ENCODE results near the gene GTPBP3. TPM values are rescaled to one million over a fixed set of nuclear protein-coding genes. Genes with fewer than 3 reads are reported as not detected.
"Not testable (repeated sequence)": the region's sequence is repeated elsewhere in the genome, so short reads cannot be mapped to it uniquely, and the experiment has no call there.

The GTPBP3 gene
- total RNA-seq, 1 donor from 2014 or later, result 28.9 TPM

- TF ChIP-seq, protein P1, sequence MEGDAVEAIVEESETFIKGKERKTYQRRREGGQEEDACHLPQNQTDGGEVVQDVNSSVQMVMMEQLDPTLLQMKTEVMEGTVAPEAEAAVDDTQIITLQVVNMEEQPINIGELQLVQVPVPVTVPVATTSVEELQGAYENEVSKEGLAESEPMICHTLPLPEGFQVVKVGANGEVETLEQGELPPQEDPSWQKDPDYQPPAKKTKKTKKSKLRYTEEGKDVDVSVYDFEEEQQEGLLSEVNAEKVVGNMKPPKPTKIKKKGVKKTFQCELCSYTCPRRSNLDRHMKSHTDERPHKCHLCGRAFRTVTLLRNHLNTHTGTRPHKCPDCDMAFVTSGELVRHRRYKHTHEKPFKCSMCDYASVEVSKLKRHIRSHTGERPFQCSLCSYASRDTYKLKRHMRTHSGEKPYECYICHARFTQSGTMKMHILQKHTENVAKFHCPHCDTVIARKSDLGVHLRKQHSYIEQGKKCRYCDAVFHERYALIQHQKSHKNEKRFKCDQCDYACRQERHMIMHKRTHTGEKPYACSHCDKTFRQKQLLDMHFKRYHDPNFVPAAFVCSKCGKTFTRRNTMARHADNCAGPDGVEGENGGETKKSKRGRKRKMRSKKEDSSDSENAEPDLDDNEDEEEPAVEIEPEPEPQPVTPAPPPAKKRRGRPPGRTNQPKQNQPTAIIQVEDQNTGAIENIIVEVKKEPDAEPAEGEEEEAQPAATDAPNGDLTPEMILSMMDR (IDR thresholded peaks at IDR 0.05), result no peak
- no peak for DNase-seq (ENCODE audit: extremely low spot score, unreplicated experiment)
- no peak overlapping the region for H3K27ac Mint-ChIP-seq (ENCODE audit: unreplicated experiment)
- H3K9me3 Mint-ChIP-seq (ENCODE audit: unreplicated experiment), result no peaks in the 10 kb centered on the region
- H3K27me3 Mint-ChIP-seq (ENCODE audit: unreplicated experiment), result no peaks in the 10 kb centered on the region
- H3K4me1 Mint-ChIP-seq (ENCODE audit: unreplicated experiment), result peaks cover 15% of the 10 kb centered on the region
- no peak overlapping the region for H3K4me3 Mint-ChIP-seq (ENCODE audit: unreplicated experiment)
- no peaks in the 10 kb centered on the region for H3K36me3 Mint-ChIP-seq (ENCODE audit: unreplicated experiment)
These were observed 43.1 kb upstream of the GTPBP3 start for GRCh38 chr19:17294051-17294891.

DNA sequence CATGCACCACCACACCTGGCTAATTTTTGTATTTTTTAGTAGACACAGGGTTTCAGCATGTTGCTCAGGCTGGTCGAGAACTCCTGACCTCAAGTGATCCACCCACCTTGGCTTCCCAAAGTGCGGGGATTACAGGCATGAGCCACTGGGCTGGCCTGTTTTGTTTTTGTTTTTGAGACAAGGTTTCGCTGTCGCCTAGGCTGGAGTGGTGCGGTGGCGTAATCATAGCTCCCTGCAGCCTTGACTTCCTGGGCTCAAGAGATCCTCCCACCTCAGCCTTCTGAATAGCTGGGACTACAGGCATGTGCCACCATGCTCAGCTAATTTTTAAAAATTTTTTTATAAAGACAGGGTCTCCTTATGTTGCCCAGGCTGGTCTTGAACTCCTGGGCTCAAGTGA lies 41.8 kb upstream of the GTPBP3 start:
- H3K9me3 Mint-ChIP-seq (ENCODE audit: unreplicated experiment); H3K27me3 Mint-ChIP-seq (ENCODE audit: unreplicated experiment); H3K36me3 Mint-ChIP-seq (ENCODE audit: unreplicated experiment); H3K27ac Mint-ChIP-seq (ENCODE audit: unreplicated experiment); DNase-seq (ENCODE audit: extremely low spot score, unreplicated experiment); H3K4me3 Mint-ChIP-seq (ENCODE audit: unreplicated experiment): not testable (repeated sequence)
- H3K4me1 Mint-ChIP-seq (ENCODE audit: unreplicated experiment), result peaks cover 12% of the 10 kb centered on the region

GRCh38 chr19:17296273-17296672 lies 41.1 kb upstream of the GTPBP3 start:
- no peaks in the 10 kb centered on the region for H3K36me3 Mint-ChIP-seq (ENCODE audit: unreplicated experiment)
- TF ChIP-seq, protein P1 (IDR thresholded peaks at IDR 0.05), result peak; percentile 9
- H3K27ac Mint-ChIP-seq (ENCODE audit: unreplicated experiment), result peak overlapping the region; percentile 14
- no peak for DNase-seq (ENCODE audit: extremely low spot score, unreplicated experiment)
- peaks cover 12% of the 10 kb centered on the region for H3K4me1 Mint-ChIP-seq (ENCODE audit: unreplicated experiment)
- H3K4me3 Mint-ChIP-seq (ENCODE audit: unreplicated experiment), result no peak overlapping the region
- no peaks in the 10 kb centered on the region for H3K27me3 Mint-ChIP-seq (ENCODE audit: unreplicated experiment)
- H3K9me3 Mint-ChIP-seq (ENCODE audit: unreplicated experiment), result no peaks in the 10 kb centered on the region

GRCh38 chr19:17296976-17297375 lies 40.4 kb upstream of the GTPBP3 start:
- no peak for DNase-seq (ENCODE audit: extremely low spot score, unreplicated experiment)
- peak overlapping the region; percentile 65 for H3K27ac Mint-ChIP-seq (ENCODE audit: unreplicated experiment)
- no peaks in the 10 kb centered on the region for H3K27me3 Mint-ChIP-seq (ENCODE audit: unreplicated experiment)
- no peaks in the 10 kb centered on the region for H3K9me3 Mint-ChIP-seq (ENCODE audit: unreplicated experiment)
- no peak overlapping the region for H3K4me3 Mint-ChIP-seq (ENCODE audit: unreplicated experiment)
- TF ChIP-seq, protein P1 (IDR thresholded peaks at IDR 0.05), result no peak
- H3K36me3 Mint-ChIP-seq (ENCODE audit: unreplicated experiment), result no peaks in the 10 kb centered on the region
- H3K4me1 Mint-ChIP-seq (ENCODE audit: unreplicated experiment), result peaks cover 9% of the 10 kb centered on the region

DNA sequence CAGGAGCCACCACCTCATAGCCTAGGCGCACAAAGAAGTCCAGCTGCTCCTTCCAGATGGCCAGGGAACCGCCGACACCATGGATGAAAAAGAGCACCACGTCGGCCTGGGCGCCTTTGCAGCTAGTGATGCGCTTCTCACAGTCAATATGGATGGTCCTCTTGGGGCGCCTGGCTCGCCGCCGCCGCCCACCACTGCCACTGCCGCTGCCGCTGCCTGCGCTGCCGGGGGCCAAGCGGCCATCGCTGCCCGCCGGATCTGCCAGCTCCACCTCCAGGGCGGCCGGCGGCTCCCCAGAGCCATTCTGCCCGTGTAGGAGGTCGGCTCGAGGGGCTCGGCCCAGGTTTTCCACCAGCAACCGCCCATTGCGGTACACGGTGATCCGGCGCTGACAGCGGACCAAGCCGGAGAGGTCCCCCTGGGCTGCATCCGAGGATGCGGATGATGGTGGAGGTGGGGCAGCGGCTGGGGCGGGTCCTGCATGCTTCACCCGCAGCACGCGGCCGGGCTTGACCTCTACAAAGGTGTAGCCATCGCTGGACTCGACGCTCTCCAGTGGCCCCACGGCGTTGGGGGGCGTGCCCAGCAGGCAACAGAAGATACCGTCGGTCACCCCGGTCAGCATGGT lies 36.2 kb upstream of the GTPBP3 start:
- H3K27ac Mint-ChIP-seq (ENCODE audit: unreplicated experiment), result no peak overlapping the region
- H3K36me3 Mint-ChIP-seq (ENCODE audit: unreplicated experiment), result no peaks in the 10 kb centered on the region
- no peak for DNase-seq (ENCODE audit: extremely low spot score, unreplicated experiment)
- H3K4me3 Mint-ChIP-seq (ENCODE audit: unreplicated experiment), result no peak overlapping the region
- no peaks in the 10 kb centered on the region for H3K27me3 Mint-ChIP-seq (ENCODE audit: unreplicated experiment)
- TF ChIP-seq, protein P1 (IDR thresholded peaks at IDR 0.05), result no peak
- H3K9me3 Mint-ChIP-seq (ENCODE audit: unreplicated experiment), result no peaks in the 10 kb centered on the region
- peaks cover 20% of the 10 kb centered on the region for H3K4me1 Mint-ChIP-seq (ENCODE audit: unreplicated experiment)
